LNCaP clone FGC (cell line): ENCODE results near the gene TMEM245.

Experiments
- DNase-seq: peaks from one replicate; pipeline ENCODE4 v3.0.0-alpha.2; 2011; ENCODE audit warnings: low read depth
- H3K4me3 ChIP-seq: 2 replicates; pipeline ENCODE4 v1.5.1; 2011; ENCODE audit warnings: mild to moderate bottlenecking, low read depth, low read length, control low read depth
- CTCF ChIP-seq: IDR thresholded peaks from 2 replicates; pipeline ENCODE4 v1.5.1; 2012; ENCODE audit warnings: mild to moderate bottlenecking; ENCODE audit not compliant: control insufficient read depth, insufficient read depth; ENCODE audit errors: extremely low read depth

Gene TMEM245

GRCh38 chr9:109163194-109163593 lies 43.4 kb upstream of the TMEM245 start:
- DNase-seq = no peak
- H3K4me3 ChIP-seq = no peak overlapping the region
- TF ChIP-seq CTCF = no peak

- no peak for DNase-seq
- no peak for TF ChIP-seq CTCF
- H3K4me3 ChIP-seq = no peak overlapping the region
Observed at GRCh38 chr9:109162677-109163076, 42.9 kb upstream of the TMEM245 start.

GRCh38 chr9:109161471-109161870 lies 41.7 kb upstream of the TMEM245 start:
- no peak for DNase-seq
- no peak overlapping the region for H3K4me3 ChIP-seq
- no peak for TF ChIP-seq CTCF

- no peak for TF ChIP-seq CTCF
- DNase-seq = no peak
- no peak overlapping the region for H3K4me3 ChIP-seq
Observed at GRCh38 chr9:109159583-109159982, 39.8 kb upstream of the TMEM245 start.

- no peak for TF ChIP-seq CTCF
- no peak overlapping the region for H3K4me3 ChIP-seq
- DNase-seq = no peak
Observed at GRCh38 chr9:109158651-109159050, 38.9 kb upstream of the TMEM245 start.

GRCh38 chr9:109156708-109157107 lies 37.0 kb upstream of the TMEM245 start:
- no peak for TF ChIP-seq CTCF
- DNase-seq = no peak
- H3K4me3 ChIP-seq = no peak overlapping the region

- DNase-seq = peak; percentile 14
- TF ChIP-seq CTCF = no peak
- H3K4me3 ChIP-seq = no peak overlapping the region
Observed at GRCh38 chr9:109150925-109151545, 31.3 kb upstream of the TMEM245 start.
